ENCODE results near the gene RGS10. TPM values are rescaled to one million over a fixed set of nuclear protein-coding genes. Genes with fewer than 3 reads are reported as not detected.

Gene RGS10
- total RNA-seq, 1 experiment from 2014 or later: 46.0 TPM

DNA sequence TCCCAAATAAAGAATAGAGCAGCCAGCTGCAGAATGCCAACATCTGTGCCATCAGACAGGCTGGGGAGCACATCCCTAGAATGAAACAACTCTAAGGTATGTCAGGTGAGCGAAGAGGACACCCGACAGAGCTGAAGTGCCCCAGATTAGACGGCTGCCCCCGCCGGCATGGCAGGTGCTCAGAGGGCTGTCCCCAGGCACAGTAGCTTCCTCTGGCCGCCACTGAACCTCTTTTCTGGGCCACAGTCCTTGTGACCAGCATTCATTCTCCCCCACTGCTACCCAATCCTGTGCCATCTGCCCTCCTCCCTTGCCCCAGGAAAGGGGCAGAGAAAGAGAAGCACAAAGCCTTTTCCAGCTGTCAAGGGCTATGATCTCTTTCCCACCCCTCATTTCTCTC is 41.7 kb downstream of the RGS10 start:
- intact Hi-C loops (cut with micrococcal nuclease; ENCODE audit: unreplicated experiment): no loop called here
- DNase-seq: no peak
- ChIA-PET POLR2A (ENCODE audit: unreplicated experiment) (no interaction called here), CTCF (interaction anchor here (0.7 kb wide), 1 partner anchor 101 kb away, joined by 3 read pairs; no protein-coding TSS in a partner anchor)
- no peaks in the 10 kb centered on the region for H3F3A ChIP-seq (ENCODE audit: insufficient read depth, low read depth)
- TF ChIP-seq CTCF (conservative IDR thresholded peaks at IDR 0.05) (no peak), EZH2 (IDR thresholded peaks at IDR 0.05; ENCODE audit: low read depth) (no peak)
- H4K20me1 ChIP-seq (ENCODE audit: insufficient read depth): no peaks in the 10 kb centered on the region
- no peaks in the 10 kb centered on the region for H3K79me2 ChIP-seq (ENCODE audit: low read depth)
- H3K4me2 ChIP-seq: no peak overlapping the region
- no peaks in the 10 kb centered on the region for H3K9me3 ChIP-seq (ENCODE audit: insufficient read depth, low read depth)
- H3K27ac ChIP-seq: no peak overlapping the region
- no peak overlapping the region for H2AFZ ChIP-seq
- no peak overlapping the region for H3K4me3 ChIP-seq
- BruUV-seq (replicated peaks): no TSS peak
- no peaks in the 10 kb centered on the region for H3K27me3 ChIP-seq (ENCODE audit: insufficient read depth, low read depth)
- no peaks in the 10 kb centered on the region for H3K36me3 ChIP-seq (ENCODE audit: low read depth)
- H3K4me1 ChIP-seq (replicated peaks; ENCODE audit: insufficient read depth): no peaks in the 10 kb centered on the region
- H3K9me2 ChIP-seq (ENCODE audit: insufficient read depth): no peaks in the 10 kb centered on the region

DNA sequence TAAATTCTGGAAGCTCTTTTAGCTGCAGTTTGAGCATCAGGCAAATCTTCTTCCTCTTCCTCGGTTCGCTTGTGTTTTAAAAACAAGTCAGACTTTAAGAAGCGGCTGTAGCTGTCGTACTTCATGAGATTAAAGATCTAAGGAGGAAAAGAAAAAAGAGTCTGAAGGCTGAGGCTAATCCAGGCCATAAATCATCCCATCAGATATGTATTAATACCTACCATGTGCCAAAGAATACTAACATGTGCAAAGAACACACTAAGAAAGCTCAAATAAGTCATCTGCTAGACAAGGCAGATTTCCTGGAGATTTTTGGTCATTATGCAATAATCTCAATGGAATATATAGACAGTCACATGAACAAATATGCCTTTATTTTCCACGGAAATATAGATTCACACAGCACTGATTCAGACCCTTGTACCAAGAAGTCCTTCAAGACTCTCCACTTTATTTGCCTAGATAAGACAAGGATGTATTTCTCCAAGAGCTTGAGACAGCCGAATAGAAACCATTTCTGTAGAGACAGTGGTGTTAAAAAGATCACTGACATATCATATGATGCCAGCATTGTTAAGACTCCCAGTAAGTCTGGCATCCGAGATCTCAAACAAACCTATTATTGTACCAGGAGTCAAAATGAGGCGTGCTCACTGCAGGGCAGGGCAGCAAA is 42.3 kb downstream of the RGS10 start:
- no peaks in the 10 kb centered on the region for H4K20me1 ChIP-seq (ENCODE audit: insufficient read depth)
- intact Hi-C loops (cut with micrococcal nuclease; ENCODE audit: unreplicated experiment): no loop called here
- no peaks in the 10 kb centered on the region for H3K36me3 ChIP-seq (ENCODE audit: low read depth)
- no peaks in the 10 kb centered on the region for H3K79me2 ChIP-seq (ENCODE audit: low read depth)
- H3K4me3 ChIP-seq: no peak overlapping the region
- H3K4me2 ChIP-seq: no peak overlapping the region
- no peaks in the 10 kb centered on the region for H3K9me2 ChIP-seq (ENCODE audit: insufficient read depth)
- H3F3A ChIP-seq (ENCODE audit: insufficient read depth, low read depth): no peaks in the 10 kb centered on the region
- TF ChIP-seq EZH2 (IDR thresholded peaks at IDR 0.05; ENCODE audit: low read depth) (no peak), CTCF (conservative IDR thresholded peaks at IDR 0.05) (no peak)
- H3K27ac ChIP-seq: no peak overlapping the region
- H3K27me3 ChIP-seq (ENCODE audit: insufficient read depth, low read depth): no peaks in the 10 kb centered on the region
- H3K4me1 ChIP-seq (replicated peaks; ENCODE audit: insufficient read depth): no peaks in the 10 kb centered on the region
- POLR2A ChIA-PET (ENCODE audit: unreplicated experiment): no interaction called here
- CTCF ChIA-PET: no interaction called here
- no peaks in the 10 kb centered on the region for H3K9me3 ChIP-seq (ENCODE audit: insufficient read depth, low read depth)
- BruUV-seq (replicated peaks): no TSS peak
- DNase-seq: no peak
- no peak overlapping the region for H2AFZ ChIP-seq

GRCh38 chr10:119499677-119500002 is 42.9 kb downstream of the RGS10 start:
- intact Hi-C loops (cut with micrococcal nuclease; ENCODE audit: unreplicated experiment): no loop called here

More at GRCh38 chr10:119499677-119500002, 42.9 kb downstream of the RGS10 start:
- Histone ChIP-seq H3K4me2 (no peak overlapping the region), H3K4me3 (no peak overlapping the region), H3K4me1 (replicated peaks; ENCODE audit: insufficient read depth) (no peaks in the 10 kb centered on the region), H3K9me2 (ENCODE audit: insufficient read depth) (no peaks in the 10 kb centered on the region), H3K27ac (no peak overlapping the region), H4K20me1 (ENCODE audit: insufficient read depth) (no peaks in the 10 kb centered on the region), H3K36me3 (ENCODE audit: low read depth) (no peaks in the 10 kb centered on the region), H2AFZ (no peak overlapping the region), H3K79me2 (ENCODE audit: low read depth) (no peaks in the 10 kb centered on the region), H3K27me3 (ENCODE audit: insufficient read depth, low read depth) (no peaks in the 10 kb centered on the region), H3K9me3 (ENCODE audit: insufficient read depth, low read depth) (no peaks in the 10 kb centered on the region), H3F3A (ENCODE audit: insufficient read depth, low read depth) (no peaks in the 10 kb centered on the region; the same call in 1 of the 2 replicates)
- ChIA-PET POLR2A (ENCODE audit: unreplicated experiment) (no interaction called here), CTCF (no interaction called here)
- DNase-seq: no peak
- BruUV-seq (replicated peaks): no TSS peak
- TF ChIP-seq CTCF (conservative IDR thresholded peaks at IDR 0.05) (no peak), EZH2 (IDR thresholded peaks at IDR 0.05; ENCODE audit: low read depth) (no peak)
